ENCODE data around the gene C2CD2.

Gene C2CD2

DNA sequence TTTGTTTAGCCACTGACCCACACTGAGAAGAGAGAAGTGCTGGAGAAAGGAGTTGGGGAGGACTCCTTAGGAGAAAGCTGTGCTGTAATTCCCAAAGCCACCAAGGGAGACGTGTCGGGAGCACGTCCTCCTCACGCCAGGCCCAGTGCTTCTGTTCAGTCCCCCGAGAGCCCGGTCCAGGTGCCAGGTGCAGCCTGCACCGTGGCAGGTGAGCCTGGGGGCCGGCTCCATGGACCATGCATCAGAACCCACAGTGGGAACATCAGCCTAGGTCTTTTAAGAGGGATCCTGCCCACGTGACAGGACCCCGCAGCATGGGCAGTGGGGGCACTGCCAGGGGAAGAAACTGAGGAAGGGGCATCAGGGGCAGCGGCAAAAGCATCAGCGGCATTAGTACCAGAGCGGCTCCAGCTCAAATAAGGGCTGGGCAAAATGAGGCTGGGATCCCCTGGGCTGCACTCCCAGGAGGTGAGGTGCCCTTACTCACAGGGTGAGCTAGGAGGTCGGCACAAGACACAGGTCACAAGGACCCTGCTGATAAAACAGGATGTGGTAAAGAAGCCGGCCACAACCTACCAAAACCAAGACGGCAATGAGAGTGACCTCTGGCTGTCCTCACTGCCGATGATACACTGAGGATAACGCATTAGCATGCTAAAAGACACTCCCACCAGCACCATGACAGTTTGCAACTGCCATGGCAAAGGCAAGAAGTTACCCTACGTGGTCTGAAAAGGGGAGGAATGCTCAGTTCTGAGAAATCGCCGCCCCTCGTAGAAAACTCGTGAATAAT lies 50.1 kb downstream of the C2CD2 start:
- no peak for DNase-seq

GRCh38 chr21:41902946-41903345 lies 50.9 kb downstream of the C2CD2 start:
- no peak for DNase-seq

GRCh38 chr21:41901782-41902181 lies 52.0 kb downstream of the C2CD2 start:
- DNase-seq: no peak

DNA sequence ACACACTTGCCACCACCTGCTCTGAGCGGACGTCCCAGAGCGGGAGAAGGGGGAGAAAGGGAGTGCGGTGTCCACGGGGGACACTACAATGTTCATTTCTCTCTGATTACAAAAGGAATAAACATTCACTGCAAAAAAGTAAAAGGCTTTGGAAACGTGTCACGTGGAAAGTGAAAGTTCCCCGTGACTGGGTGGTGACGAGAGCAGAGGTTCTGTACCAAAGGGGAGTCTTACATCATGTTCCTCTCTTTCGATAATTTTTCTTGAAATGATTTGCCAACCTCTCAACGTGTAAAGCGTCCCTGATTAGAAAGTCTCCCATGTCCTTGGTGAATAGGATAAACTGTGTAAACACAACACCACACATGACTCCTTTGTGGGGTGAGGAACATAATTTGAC lies 52.7 kb downstream of the C2CD2 start:
- no peak for DNase-seq

- DNase-seq: no peak
These were observed 53.4 kb downstream of the C2CD2 start for GRCh38 chr21:41900401-41900800.

- DNase-seq: no peak
These were observed 54.2 kb downstream of the C2CD2 start for GRCh38 chr21:41899426-41900202.

DNA sequence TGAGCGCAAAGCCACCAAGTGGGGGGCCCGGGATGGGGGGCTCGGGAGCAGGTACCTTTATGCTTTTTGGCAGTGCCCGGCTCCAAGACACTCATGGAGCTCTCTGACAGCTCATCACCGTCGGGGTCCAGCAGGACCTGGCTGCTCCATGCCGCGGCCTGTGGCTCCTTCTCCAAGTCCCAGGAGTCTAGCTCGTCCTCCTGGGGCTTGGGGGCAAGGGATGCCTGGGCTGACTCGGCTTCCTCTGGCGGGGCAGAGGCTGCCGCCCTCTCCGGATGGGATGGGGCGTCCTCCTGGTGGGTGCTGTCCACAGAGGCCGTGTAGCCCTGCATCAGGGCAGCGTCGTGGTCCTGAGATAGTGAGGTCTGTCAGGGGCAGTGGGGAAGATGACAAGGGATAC lies 54.8 kb downstream of the C2CD2 start:
- DNase-seq: no peak

GRCh38 chr21:41897700-41898099 lies 56.1 kb downstream of the C2CD2 start:
- DNase-seq: no peak

DNA sequence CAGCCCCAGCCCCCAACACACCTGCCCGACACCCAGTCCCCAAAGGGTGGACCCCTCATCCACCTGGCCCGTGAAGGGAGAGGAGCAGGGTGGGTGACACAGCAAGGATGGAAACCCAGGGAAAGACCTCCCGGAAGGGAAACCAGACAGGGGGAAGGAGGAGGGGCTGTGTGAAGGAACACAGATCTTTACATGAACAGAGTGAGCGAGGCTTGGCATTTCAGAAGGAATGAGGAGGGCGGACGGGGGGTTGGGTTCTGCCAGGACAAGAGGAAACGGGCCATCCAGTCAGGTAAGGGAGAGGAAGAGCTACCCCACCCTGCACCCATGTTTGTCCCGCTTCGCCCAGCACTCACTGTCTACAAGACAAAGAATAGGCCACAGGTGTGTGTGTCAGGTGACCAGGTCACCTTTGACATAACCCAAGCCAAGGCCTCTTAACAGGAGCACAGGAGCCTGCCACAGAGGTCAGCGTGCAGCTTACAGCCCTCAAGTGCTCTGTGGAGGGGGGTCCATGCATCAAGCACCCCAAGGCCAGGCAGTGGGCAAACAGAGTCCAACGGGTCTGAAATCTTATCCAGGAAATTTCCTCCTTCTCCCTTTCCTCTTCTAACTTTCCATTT lies 56.7 kb downstream of the C2CD2 start:
- DNase-seq: no peak

GRCh38 chr21:41895643-41896493 lies 58.0 kb downstream of the C2CD2 start:
- no peak for DNase-seq

GRCh38 chr21:41894922-41895557 lies 58.8 kb downstream of the C2CD2 start:
- no peak for DNase-seq

DNA sequence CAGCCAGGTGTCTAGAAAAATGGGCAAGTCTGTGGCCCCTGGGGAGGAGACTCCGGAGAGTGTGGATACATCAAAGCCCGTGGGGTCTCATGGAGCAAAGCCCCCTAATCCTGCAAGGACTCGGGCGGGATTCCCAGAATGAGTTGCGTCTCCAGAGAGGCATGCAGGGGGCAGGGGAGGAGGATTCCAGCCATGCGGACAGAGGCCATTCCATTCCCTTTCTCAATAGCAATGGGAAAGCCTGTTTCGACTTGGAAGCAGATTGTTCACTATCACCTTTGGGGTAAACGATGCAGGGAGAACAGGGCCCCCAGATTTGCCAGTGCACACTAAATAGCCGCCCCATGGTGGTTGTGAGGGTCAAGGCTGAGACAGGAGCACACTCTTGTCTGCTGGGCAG lies 59.3 kb downstream of the C2CD2 start:
- DNase-seq: no peak

GRCh38 chr21:41892726-41893125 lies 61.1 kb downstream of the C2CD2 start:
- DNase-seq: no peak

GRCh38 chr21:41891132-41891531 lies 62.7 kb downstream of the C2CD2 start:
- no peak for DNase-seq

DNA sequence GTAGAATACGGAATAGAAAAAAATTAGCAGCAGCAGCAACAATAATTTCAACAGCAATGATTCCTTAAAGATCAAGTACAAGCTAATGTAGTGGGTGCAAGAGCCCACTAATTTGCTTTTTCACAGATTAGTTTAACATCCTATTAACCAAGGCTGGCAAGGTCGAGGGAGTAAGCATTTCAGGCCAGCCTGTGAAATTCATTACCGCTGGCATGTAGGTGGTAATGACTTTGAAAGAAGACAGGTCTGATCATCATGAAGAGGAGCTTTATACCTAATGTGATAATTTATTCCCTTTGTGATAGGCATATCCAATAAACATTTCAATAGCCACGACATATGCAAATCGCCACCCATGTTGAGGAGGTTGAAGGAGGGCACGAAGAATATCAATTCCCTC lies 63.5 kb downstream of the C2CD2 start:
- DNase-seq: no peak

GRCh38 chr21:41888749-41889376 lies 65.0 kb downstream of the C2CD2 start:
- DNase-seq: no peak

- no peak for DNase-seq
These were observed 66.2 kb downstream of the C2CD2 start for GRCh38 chr21:41887667-41888066.

GRCh38 chr21:41886328-41886727 lies 67.5 kb downstream of the C2CD2 start:
- no peak for DNase-seq

GRCh38 chr21:41885341-41886024 lies 68.3 kb downstream of the C2CD2 start:
- DNase-seq: no peak

DNA sequence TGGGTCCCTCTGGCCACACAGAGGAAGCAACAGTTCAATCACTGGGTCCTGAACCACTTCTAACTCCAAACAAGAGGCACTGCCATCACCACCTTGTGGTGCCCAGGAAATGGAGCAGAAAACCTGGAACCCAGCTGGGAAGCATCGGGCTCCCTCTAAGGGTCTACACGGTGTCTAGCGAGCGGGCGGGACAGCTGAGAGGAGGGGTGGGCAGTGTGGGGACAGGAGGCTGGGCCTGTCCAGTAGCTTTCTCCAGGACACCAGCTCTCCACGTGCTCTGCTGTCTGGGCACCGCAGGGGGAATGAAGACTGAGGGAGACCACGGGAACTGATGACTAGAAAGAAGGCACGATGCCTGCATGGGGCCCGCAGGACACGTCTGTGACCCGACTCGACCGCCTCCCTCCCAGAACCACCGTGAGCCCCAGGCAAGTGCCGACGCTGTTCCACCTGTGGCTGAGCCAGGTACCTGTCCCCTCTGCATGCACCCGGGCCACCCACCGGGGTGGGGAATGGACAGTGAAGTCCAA lies 69.3 kb downstream of the C2CD2 start:
- no peak for DNase-seq

GRCh38 chr21:41883582-41883981 lies 70.2 kb downstream of the C2CD2 start:
- no peak for DNase-seq

All from SW 1271 (cell line).